Measurements from ENCODE around the gene WIPF2.

The WIPF2 gene

GRCh38 chr17:40311575-40311974 lies 92.5 kb downstream of the WIPF2 start:
- TF ChIP-seq MYC (IDR thresholded peaks at IDR 0.05; ENCODE audit: low read depth, low read length) (0 out of 2 replicates have a peak, but pooled peaks have one; percentile 11), CTCF (IDR thresholded peaks at IDR 0.05; ENCODE audit: low read depth, low read length) (no peak), POLR2A (IDR thresholded peaks at IDR 0.05; ENCODE audit: extremely low read depth, insufficient read length) (no peak)
- H3K4me3 ChIP-seq (ENCODE audit: low read depth, low read length): no peak overlapping the region
- DNase-seq (ENCODE audit: low read depth): no peak

- no peak overlapping the region for H3K4me3 ChIP-seq (ENCODE audit: low read depth, low read length)
- no peak for DNase-seq (ENCODE audit: low read depth)
Measured at GRCh38 chr17:40312131-40312731, 93.1 kb downstream of the WIPF2 start.

GRCh38 chr17:40312893-40313667 lies 94.0 kb downstream of the WIPF2 start:
- H3K4me3 ChIP-seq (ENCODE audit: low read depth, low read length): no peak overlapping the region
- TF ChIP-seq CTCF (IDR thresholded peaks at IDR 0.05; ENCODE audit: low read depth, low read length) (no peak), POLR2A (IDR thresholded peaks at IDR 0.05; ENCODE audit: extremely low read depth, insufficient read length) (no peak), MYC (IDR thresholded peaks at IDR 0.05; ENCODE audit: low read depth, low read length) (no peak), MAX (IDR thresholded peaks at IDR 0.05; ENCODE audit: low read depth, low read length) (no peak)
- no peak for DNase-seq (ENCODE audit: low read depth)

More at GRCh38 chr17:40312131-40312731, 93.1 kb downstream of the WIPF2 start:
- TF ChIP-seq MAX (IDR thresholded peaks at IDR 0.05; ENCODE audit: low read depth, low read length): no peak
- no peak for TF ChIP-seq POLR2A (IDR thresholded peaks at IDR 0.05; ENCODE audit: extremely low read depth, insufficient read length)
- TF ChIP-seq CTCF (IDR thresholded peaks at IDR 0.05; ENCODE audit: low read depth, low read length): no peak
- TF ChIP-seq MYC (IDR thresholded peaks at IDR 0.05; ENCODE audit: low read depth, low read length): no peak

- DNase-seq (ENCODE audit: low read depth): no peak
- TF ChIP-seq POLR2A (IDR thresholded peaks at IDR 0.05; ENCODE audit: extremely low read depth, insufficient read length) (no peak), MAX (IDR thresholded peaks at IDR 0.05; ENCODE audit: low read depth, low read length) (no peak), CTCF (IDR thresholded peaks at IDR 0.05; ENCODE audit: low read depth, low read length) (no peak), MYC (IDR thresholded peaks at IDR 0.05; ENCODE audit: low read depth, low read length) (no peak)
- no peak overlapping the region for H3K4me3 ChIP-seq (ENCODE audit: low read depth, low read length)
Measured at GRCh38 chr17:40313668-40314583, 94.8 kb downstream of the WIPF2 start.

GRCh38 chr17:40314584-40314956 lies 95.5 kb downstream of the WIPF2 start:
- H3K4me3 ChIP-seq (ENCODE audit: low read depth, low read length): no peak overlapping the region
- DNase-seq (ENCODE audit: low read depth): peak; percentile 74
- TF ChIP-seq MYC (IDR thresholded peaks at IDR 0.05; ENCODE audit: low read depth, low read length) (no peak), CTCF (IDR thresholded peaks at IDR 0.05; ENCODE audit: low read depth, low read length) (no peak), POLR2A (IDR thresholded peaks at IDR 0.05; ENCODE audit: extremely low read depth, insufficient read length) (no peak), MAX (IDR thresholded peaks at IDR 0.05; ENCODE audit: low read depth, low read length) (no peak)

All from NB4 (cell line).